Mammary epithelial cell (primary cell): Measurements from ENCODE around the gene CTBP2.

Source experiments
- CTCF ChIP-seq, 2 donors: IDR thresholded peaks in 1 of 2; conservative IDR thresholded peaks in 1 of 2; 2 replicates each; pipeline ENCODE4 v1.5.1; 2011 to 2012; ENCODE audit warnings: inconsistent platforms in 2 of 2, low read length in 2 of 2, mild to moderate bottlenecking in 2 of 2, control low read depth in 1 of 2, low read depth in 1 of 2; ENCODE audit not compliant: insufficient read depth in 1 of 2; ENCODE audit errors: extremely low read depth in 1 of 2
- EZH2 ChIP-seq: IDR thresholded peaks from 2 replicates; pipeline ENCODE4 v1.6.1; 2012; ENCODE audit warnings: low read length, inconsistent platforms, borderline replicate concordance

GRCh38 chr10:124987788-124988187 lies 172.6 kb downstream of the CTBP2 start:
- TF ChIP-seq CTCF (conservative IDR thresholded peaks at IDR 0.05 in 1 of 2, IDR thresholded peaks at IDR 0.05 in 1 of 2; ENCODE audit: extremely low read depth in 1 of 2, insufficient read depth in 1 of 2, low read depth in 1 of 2, low read length in 2 of 2) (no peak), EZH2 (no peak)
